GM19239 (cell line): Measurements from ENCODE around the gene TMEM238L.

Experiments used
- DNase-seq: peaks from one replicate; pipeline ENCODE4 v3.0.0; 2011; ENCODE audit warnings: low spot score; ENCODE audit not compliant: insufficient read length
- FAIRE-seq: peaks from 2 replicates; lab custom pipeline; 2011; peaks lifted over from hg19 to GRCh38; lab: Jason Lieb, UNC

Gene TMEM238L

DNA sequence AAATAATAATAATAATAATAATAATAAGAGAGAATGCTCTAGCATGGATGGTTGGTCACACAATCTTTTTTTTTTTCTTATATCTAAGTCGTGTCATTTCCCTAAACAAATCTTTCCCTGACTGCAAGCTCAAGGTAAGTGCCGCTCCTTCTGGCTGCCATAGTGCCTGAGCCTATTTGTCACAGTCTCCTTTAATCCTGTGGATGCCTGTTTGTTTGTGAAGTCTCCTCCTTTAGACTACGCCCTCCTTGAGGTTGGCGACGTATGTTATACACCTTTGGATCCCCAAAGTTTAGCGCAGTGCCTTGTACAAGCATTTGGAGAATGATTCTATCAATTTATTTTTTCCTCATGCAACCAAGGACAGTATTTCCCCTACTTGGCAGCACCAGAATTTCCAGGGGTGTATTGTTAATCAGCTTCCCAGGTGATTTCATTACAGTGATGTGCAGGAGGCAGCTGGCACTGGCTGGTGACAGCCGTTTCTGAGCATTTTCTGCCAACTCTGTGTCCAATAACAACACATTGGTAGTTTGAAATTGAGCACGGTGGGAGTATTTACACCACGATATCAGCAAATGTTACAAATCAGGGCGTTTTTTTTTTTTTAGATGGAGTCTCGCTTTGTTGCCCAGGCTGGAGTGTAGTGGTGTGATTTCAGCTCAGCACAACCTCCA lies 26.6 kb downstream of the TMEM238L start:
- DNase-seq (no peak), FAIRE-seq (no peak)

DNA sequence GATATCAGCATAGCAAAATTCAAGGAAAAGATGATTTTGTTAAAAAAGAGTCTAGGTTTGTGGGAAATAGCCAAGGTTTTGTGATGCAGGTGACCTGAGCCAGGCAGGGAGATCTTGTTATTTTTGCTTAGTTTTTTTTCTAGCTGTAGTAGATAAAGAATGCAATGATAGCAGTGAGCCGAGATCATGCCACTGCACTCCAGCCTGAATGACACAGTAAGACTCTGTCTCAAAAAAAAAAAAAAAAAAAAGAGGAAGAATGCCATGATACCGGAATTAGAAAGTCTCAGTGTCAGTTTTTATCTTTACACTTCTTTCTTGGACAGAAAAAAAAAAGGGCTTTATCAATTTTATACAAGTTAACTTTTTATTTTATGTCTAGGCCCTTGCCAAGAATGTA lies 27.5 kb downstream of the TMEM238L start:
- DNase-seq (no peak), FAIRE-seq (no peak)

DNA sequence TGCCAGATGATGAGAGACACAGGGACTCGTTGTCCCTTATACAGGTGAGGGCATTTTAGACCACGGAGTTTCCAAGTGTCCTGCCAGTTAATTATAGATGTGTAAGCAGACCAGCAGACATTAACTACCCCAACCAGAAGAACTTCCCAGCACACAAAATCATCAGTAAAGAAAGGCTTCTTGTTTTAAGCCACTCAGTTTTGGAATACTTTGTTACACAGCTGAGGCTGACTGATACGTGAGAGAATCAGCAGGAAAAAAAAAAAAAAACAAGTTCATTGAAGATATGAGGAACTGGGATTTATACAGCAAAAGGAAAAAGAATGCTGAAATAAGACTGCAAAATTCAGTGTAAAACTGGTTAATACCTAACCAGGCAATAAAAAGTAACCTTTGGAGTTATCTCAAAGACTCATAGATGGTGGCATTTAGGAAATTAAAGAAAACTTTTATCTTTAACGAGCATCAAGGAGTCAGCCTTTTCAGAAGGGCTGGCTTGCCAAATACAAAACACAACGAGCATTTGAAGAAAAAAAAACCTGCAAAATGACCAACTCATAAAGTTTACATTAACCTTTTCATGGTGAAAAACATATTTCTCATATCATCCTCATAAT lies 28.1 kb downstream of the TMEM238L start:
- DNase-seq (no peak), FAIRE-seq (no peak)

- no peak for DNase-seq
- no peak for FAIRE-seq
Observed at GRCh38 chr17:10775058-10775457, 28.8 kb downstream of the TMEM238L start.

DNA sequence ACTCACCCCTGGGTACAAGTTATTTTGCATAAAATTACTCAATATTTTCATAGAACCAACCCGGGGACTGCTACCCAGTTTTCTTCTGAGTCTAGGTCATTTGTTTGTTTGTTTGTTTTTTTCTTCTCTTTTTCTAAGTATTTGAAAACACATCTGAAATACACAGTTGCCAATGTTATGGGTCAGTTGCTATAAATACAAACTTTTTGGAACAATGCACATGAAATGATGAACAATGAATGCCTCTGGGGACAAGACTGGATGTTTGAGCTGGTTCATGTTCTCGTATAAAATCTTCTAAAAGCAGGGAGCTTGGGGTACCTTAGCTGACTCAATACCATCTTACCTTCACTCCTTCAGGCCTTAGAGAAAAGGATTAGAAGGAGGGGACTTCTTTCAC lies 30.5 kb downstream of the TMEM238L start:
- FAIRE-seq, result no peak

DNA sequence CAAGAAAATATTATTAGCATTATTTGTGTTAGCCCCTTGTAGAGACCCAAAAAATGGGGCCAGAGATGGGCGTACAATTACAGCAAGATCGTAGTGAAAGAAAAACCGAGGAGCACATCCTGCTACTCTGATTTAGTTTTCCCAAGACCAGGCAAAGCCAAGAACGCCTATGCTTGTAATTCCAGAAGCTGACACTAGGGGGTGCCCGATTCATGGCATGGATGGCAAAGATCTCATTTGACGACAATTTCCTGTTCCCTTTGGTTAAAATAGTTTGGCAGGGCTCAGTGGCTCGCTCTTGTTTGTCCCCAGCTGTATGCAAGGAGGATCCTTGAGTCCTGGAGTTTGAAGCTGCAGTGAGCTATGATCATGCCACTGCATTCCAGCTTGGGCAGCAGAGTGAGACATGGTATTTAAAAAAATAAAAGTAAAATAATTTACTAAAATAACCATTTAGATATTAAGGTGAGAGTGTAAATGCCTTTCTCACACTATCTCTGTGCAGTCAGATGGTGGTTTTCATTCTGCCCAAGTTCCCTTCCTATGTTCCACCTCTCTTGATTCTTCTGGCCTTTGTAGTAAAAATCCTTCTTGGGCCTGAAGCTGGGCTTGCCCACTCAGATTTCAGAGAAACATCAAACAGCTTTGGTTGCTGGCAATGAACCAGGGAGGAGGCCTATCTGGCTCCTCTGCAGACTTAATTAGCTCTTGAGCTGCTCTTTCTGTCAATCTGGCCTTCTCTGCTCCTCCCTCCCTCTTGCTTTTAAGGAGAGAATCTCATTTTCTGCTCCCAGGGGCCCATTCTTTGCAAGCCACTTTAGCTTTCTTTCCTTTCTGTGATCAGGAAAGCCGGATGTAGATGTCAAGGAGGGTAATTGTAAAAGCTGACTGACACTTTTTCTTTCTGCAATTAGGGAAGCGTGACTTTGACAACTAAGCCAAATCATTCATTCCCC lies 31.2 kb downstream of the TMEM238L start:
- FAIRE-seq (peak; percentile 59), DNase-seq (no peak)

More for the DNA sequence above, 30.5 kb downstream of the TMEM238L start:
- no peak for DNase-seq

GRCh38 chr17:10771148-10771547 lies 32.8 kb downstream of the TMEM238L start:
- DNase-seq (no peak), FAIRE-seq (no peak)

- DNase-seq (no peak), FAIRE-seq (no peak)
Observed at GRCh38 chr17:10769840-10770239, 34.1 kb downstream of the TMEM238L start.

DNA sequence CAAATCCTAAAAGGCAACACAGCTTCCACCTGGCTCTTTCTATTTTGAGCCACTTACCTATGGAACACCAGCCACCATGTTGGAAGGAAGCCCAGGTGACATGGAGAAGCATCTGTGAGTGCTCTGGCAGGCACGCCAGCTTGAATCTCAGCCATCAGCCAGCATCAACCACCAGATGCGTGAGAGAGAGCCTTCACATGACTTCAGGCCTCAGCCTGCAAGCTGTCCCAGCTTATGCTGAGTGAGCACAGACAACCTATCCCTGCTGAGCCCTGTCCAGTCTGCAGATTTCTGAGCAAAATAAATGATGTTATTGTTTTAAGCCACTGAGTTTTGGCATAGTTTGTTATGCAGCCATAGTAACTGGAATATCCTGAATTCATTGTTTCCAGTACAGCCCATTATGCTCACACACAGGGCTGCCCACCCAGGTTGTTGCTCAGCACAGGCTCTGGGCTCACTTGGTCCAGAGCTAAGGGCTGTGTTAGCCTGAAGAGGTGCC lies 35.1 kb downstream of the TMEM238L start:
- DNase-seq (no peak), FAIRE-seq (no peak)

- FAIRE-seq (no peak), DNase-seq (no peak)
Observed at GRCh38 chr17:10767232-10767631, 36.7 kb downstream of the TMEM238L start.

- FAIRE-seq (no peak), DNase-seq (no peak)
Observed at GRCh38 chr17:10762037-10762436, 41.9 kb downstream of the TMEM238L start.

GRCh38 chr17:10761281-10761680 lies 42.6 kb downstream of the TMEM238L start:
- FAIRE-seq (no peak), DNase-seq (no peak)

- FAIRE-seq, result no peak
Observed at GRCh38 chr17:10758062-10758461, 45.8 kb downstream of the TMEM238L start.

GRCh38 chr17:10757647-10758046 lies 46.3 kb downstream of the TMEM238L start:
- FAIRE-seq (no peak), DNase-seq (no peak)

More at GRCh38 chr17:10758062-10758461, 45.8 kb downstream of the TMEM238L start:
- no peak for DNase-seq

DNA sequence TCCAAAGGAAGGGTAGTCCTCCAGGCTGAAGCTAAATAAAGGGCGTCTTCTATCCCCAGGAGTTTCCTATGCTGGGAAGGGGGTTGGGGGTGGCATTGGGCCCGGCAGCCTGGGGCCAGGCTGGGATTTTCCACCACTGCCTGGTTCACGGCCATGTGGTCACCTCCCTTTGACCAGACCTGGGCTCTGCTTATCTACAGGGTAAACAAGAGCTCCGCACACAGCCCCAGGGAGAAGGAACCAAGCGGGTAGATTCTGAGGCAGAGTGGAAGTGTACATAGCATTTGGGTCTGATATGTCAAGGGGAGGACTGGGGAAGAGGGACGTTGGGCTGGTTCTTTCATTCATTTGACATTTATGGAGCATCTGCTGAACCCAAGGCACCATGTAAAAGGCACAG lies 46.8 kb downstream of the TMEM238L start:
- DNase-seq (no peak), FAIRE-seq (no peak)

DNA sequence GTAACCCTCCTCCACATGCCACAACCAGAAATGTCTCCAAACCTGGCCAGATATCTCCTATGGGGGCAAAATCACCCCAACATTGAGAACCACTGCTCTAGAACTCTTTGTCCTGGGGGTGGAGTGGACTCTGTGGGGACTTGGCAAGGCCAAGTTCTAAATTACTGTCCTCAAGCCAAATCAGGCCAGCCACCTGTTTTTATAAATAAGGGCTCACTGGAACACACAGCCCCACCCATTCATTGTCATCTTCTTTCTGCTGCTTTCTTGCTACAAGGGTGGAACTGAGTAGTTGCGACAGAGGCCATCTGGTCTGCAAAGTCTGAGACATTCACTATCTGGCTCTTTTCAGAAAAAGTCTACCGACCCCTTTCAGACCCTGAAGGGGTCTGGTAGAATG lies 47.3 kb downstream of the TMEM238L start:
- FAIRE-seq (no peak), DNase-seq (no peak)

DNA sequence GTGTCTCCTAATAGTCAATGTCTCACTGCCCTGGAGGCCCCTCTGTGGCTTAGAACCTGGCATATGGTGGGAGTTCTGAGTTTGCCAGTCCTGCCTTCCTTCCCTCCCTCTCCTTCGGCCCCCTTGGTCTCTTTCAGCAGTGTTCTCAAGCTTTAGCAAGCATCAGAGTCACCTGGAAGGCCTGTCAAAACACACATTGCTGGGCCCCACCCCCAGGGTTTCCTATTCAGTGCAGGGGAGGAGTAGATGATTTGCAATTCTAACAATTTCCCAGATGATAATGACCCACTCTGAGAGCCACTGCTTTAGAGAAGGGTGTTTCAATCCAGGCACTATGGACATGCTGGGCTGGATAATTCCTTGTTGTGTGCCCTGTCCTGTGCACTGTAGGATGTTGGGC lies 47.7 kb downstream of the TMEM238L start:
- FAIRE-seq (no peak), DNase-seq (no peak)

GRCh38 chr17:10755592-10756127 lies 48.2 kb downstream of the TMEM238L start:
- no peak for DNase-seq
- FAIRE-seq, result no peak

DNA sequence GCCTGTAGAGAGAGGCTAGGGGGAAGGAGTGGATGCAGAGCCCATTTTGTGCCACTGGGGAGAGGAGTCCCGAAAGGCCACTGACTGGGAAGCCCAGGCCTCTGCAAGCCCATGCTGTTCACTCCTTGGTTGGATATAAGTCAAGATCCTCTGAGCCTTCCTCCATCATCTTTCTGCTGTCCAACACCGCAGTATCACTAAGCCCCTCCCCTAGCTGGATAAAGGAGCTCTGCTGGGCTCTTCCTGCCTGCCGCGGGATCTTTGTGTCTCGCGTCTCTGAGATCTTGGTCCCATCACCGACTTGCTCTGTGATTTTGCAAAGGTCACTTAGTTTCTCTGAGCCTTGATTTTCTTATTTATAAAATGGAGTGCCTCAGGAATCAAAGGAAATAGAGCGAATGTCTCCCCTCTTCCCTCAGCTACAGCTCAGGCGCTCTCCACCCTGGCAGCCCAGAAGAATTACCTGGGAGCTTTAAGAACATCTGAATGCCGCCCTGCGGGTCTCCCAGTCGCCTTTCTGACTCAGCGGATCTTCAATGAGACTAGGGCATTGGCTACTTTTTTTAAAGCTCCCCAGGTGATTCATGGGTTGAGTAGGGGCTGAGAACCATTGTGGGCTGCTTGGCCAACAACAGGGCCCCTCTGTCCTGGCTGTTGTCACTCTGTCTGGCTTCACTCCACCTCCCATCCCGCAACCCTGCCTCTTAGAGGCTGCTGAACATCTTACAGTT lies 48.9 kb downstream of the TMEM238L start:
- DNase-seq (no peak), FAIRE-seq (no peak)

- no peak for FAIRE-seq
- DNase-seq, result peak; percentile 28
Observed at GRCh38 chr17:10754109-10754508, 49.8 kb downstream of the TMEM238L start.
